Activated CD4-positive, alpha-beta T cell treated with anti-CD3 and anti-CD28 coated beads, Interleukin-2, amount 50 U/mL, for 48 hours (primary cell): ENCODE measurements around the gene MBLAC1.
"Not testable (repeated sequence)": the region's sequence is repeated elsewhere in the genome, so short reads cannot be mapped to it uniquely, and the experiment has no call there.

Experiments used
- DNase-seq, 2 experiments: peaks; one replicate each; pipeline ENCODE4 v3.0.0-alpha.2; 2020

Gene MBLAC1

DNA sequence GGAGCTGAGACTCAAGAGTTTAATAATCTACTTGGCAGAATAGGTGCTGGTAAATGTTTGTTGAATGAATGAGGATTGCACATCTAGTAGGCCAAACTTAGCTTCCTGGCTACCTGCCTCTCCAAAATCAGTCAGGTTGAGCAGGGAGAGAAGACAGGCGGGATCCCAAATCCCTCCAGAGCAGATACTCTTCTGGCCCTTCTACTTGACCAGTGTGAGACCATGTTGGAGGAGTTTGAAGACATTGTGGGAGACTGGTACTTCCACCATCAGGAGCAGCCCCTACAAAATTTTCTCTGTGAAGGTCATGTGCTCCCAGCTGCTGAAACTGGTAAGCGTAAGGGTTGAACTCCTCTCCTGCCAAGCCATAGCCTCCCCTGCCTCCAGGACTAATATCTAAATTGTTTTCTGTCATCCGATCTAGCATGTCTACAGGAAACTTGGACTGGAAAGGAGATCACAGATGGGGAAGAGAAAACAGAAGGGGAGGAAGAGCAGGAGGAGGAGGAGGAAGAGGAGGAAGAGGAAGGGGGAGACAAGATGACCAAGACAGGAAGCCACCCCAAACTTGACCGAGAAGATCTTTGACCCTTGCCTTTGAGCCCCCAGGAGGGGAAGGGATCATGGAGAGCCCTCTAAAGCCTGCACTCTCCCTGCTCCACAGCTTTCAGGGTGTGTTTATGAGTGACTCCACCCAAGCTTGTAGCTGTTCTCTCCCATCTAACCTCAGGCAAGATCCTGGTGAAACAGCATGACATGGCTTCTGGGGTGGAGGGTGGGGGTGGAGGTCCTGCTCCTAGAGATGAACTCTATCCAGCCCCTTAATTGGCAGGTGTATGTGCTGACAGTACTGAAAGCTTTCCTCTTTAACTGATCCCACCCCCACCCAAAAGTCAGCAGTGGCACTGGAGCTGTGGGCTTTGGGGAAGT, 2.2 kb upstream of the MBLAC1 start:
- no peak for DNase-seq

DNA sequence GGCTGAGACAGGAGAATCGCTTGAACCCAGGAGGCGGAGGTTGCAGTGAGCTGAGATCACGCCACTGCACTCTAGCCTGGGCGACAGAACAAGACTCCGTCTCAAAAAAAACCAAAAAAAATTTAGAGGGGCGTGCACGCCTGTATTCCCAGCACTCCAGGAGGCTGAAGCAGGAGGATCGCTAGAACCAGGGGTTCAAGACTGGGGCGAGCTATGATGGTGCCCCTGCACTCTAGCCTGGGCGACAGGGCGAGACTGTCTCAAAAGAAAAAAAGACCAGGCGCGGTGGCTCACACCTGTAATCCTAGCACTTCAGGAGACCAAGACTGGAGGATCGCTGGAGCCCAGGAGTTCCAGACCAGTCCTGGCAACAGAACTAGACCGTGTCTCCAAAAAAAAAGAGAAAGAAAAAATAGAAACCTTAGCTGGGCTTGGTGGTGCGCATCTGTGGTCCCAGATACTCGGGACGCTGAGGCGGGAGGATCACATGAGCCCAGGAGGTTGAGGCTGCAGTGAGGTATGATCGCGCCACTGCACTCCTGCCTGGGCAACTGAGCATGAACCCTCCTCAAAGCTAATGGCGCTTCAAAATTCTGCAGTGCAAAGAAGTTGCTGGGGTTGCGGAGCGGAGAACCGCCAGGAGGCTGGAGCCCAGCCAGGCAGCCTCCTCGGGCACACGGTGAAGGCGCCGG, 382 bp upstream of the MBLAC1 start:
- no peak for DNase-seq

DNA sequence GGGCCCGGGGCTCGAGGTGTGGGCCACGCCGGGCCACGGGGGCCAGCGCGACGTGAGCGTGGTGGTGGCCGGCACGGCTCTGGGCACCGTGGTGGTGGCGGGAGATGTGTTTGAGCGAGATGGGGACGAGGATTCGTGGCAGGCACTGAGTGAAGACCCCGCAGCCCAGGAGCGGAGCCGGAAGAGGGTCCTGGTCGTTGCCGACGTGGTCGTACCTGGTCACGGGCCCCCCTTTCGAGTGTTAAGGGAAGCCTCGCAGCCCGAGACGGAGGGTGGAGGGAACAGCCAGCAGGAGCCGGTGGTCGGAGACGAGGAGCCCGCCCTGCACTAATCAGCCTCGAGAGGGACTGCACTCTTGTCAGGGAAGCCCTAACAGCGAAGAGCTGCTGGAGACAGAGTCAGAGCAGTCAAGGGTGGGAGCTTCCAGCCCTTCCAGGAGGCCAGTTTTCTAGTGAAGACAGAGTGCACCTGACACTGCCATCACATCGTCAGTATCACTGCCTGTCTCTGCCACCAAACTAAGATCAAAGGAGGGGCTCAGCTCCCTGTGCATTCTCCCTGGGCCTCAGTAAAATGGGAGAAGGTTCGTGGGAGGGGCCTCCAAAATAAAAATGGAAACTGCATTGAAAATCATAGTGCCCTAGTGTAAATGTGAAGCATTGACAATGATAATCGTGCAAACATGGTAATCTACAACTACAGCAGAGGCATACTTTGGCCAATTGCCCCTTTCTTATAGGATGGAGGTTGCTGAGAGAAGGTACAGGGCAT, 1.3 kb downstream of the MBLAC1 start:
- DNase-seq = peak; percentile 34 to 36

DNA sequence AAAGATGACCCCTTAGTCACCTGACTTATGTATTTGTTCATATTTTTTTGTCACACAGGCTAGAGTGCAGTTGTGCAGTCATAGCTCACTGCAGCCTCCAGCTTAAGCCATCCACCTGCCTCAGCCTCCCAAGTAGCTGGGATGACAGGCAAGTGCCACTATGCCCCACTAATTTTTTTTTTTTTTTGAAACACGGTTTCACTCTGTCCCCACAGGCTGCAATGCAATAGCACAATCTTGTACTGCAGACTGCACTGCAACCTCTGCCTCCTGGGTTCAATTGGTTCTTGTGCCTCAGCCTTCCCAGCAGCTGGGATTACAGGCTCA, 1.8 kb downstream of the MBLAC1 start:
- no peak for DNase-seq

DNA sequence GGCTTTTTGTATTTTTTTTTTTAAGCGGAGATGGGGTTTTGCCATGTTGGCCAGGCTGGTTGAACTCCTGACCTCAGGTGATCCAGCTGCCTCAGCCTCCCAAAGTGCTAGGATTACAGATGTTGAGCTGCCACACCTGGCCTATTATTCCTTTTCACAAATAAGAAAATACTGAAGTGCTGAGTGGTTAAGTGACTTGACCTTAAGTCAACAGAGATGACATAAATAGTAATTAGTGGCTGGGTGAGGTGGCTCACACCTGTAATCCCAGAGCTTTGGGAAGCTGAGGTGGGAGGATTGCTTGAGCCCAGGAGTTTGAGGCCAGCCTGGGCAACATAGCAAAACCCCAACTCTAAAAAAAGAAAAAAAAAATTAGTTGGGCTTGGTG, 3.4 kb downstream of the MBLAC1 start:
- DNase-seq = not testable (repeated sequence)

DNA sequence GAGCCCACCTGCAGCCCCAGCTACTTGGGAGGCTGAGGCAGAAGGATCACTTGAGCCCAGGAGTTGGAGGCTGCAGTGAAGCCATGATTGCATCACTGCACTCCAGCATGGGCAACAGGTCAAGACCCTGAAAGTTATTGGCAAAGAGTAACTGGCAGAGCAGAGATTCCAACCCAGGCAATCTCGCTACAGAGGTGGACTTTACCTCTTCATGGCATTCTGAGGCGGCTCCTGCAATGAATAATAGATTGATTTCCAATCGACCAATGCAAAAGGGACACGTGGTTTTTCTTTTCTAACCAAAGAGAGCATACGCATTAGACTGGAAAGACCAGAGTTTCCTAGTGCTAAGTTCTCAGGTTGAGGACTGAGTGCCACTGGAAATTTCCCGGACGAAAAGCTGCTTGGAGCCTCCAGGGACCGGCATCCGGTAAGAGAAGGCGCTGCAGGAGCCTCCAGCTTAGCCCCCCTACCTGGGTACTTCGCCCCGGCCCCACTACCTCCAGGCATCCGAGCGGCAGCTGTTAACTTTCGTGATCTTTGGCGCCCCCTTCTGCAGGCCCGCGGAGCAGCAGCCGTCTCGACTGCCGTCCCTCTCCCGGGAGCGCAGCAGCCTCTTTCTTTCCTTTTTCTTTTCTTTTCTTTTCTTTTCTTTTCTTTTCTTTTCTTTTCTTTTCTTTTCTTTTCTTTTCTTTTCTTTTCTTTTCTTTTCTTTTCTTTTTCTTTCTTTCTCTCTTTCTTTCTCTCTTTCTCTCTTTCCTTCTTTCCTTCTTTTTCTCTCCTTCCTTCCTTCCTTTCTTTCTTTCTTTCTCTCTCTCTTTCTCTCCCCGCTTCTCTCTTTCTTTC, 4.1 kb downstream of the MBLAC1 start:
- peak; percentile 90 to 93 for DNase-seq

DNA sequence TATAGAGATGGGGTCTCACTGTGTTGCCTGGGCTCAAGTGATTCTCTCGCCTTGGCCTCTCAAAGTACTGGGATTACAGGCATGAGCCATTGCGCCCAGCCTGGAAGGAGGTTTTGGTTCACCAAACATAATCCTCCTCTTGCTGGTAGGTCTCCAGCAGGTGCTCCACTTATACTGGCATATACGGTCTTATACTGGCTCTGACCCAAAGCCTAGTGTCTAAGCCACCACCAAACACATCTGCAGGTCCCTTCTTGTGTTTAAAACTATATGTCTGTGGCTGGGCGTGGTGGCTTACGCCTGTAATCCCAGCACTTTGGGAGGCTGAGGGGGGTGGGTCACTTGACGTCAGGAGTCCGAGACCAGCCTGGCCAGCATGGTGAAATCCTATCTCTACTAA, 5.4 kb downstream of the MBLAC1 start:
- no peak for DNase-seq

DNA sequence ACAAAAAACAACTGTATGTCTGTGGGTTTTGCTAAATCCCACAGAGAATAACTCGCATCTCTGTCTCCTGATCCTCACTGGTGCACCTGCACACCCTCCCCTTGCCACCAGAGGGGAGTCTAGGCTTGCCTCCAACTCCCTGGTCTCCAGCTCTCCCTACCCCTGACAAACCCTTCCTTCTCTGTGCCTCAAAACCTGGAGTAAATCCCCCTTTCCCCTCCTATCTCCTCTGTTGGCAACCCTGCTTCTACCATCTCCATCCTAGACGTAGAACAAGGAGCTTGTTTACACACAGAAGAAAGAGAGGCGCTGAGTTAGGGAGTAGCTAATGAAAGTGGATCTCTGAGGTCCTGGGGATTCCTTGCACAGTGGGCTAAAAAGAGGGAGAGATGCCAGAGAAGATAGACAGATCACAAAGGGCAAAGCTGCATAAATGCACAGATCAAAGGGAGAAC, 6.0 kb downstream of the MBLAC1 start:
- peak; percentile 70 to 74 for DNase-seq

DNA sequence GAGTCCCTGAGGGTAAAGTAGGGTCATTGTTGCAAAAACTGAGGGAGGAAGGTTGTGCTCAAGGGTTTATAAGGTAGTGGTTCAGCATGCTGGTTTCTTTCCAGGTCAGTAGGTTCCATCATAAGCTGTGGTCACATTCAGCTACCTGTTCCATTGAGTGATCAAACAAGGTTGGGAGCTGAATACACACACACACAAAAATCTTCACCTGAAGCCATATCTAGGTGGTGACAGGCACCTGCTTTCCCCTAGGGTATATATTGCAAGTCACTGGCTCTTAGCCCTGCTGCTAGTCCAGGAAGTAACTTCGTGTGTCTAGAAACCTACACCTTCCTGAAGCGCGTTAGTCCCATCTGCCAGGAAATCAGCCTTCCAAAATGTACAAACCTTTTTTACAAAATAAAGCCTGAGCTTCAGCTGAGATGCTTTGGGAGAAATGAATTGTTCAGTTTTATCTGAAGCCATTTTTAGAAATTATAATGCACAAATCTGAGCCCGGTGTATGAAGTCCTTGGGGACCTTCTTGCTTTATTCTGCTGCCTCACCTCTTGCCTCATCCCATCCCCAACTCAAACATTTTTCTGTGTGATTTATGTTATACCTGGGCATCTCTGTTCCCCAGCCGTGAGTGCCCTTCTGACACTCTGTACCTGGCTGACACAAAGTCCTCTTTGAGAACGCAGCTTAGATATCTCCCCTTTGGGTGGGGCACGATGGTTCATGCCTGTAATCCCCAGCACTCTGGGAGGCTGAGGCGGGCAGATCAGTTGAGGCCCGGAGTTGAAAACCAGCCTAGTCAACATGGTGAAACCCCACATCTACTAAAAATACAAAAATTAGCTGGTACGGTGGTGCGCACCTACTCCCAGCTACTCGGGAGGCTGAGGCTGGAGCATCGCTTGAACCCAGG, 11.3 kb downstream of the MBLAC1 start:
- no peak for DNase-seq

DNA sequence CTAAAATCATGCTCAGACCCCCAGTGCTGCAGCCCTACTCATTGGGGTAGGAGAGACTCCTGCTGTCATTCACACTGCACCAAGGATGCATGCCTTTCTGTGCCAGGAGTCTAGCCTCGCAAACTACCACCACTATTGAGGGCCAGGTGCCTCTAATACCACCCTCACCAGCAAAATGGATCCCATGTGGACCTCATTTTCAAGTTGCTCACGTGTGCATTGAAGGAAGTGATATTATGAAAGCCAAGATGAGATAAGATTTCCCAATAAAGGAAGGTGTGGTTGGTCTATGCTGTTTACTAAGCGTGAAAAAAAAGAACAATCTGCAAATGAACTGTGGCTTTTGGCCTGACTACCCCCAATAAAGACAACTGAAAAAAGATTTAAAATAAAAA, 14.8 kb downstream of the MBLAC1 start:
- no peak for DNase-seq

DNA sequence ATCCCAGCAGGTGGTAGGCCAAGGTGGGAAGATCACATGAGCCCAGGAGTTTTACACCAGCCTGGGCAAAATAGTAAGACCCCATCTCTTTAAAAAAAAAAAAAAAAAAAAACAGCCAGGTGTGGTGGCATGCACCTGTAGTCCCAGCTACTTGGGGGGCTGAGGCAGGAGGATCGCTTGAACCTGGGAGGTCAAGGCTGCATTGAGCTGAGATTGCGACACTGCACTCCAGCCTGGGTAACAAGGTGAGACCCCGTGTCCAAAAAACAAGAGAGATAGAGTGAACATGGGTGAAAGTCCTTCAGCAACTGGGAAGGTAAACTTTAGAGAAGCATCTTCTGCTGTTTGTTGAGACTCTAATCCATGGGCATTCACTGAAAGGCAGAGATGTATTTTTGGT, 15.7 kb downstream of the MBLAC1 start:
- no peak for DNase-seq

DNA sequence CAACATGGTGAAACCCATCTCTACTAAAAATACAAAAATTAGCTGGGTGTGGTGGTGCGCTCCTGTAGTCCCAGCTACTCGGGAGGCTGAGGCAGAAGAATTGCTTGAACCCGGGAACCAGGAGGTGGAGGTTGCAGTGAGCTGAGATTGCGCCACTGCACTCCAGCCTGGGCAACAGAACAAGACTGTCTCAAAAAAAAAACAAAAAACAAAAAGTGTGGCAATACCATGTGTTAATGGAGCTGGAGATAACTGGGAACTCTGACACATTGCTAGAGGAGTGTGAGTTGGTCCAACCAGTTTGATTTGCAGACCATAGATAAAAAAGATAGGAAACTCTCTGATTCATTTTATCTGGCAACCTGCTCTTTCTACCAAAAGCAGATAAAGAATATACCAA, 19.6 kb downstream of the MBLAC1 start:
- DNase-seq = not testable (repeated sequence)

DNA sequence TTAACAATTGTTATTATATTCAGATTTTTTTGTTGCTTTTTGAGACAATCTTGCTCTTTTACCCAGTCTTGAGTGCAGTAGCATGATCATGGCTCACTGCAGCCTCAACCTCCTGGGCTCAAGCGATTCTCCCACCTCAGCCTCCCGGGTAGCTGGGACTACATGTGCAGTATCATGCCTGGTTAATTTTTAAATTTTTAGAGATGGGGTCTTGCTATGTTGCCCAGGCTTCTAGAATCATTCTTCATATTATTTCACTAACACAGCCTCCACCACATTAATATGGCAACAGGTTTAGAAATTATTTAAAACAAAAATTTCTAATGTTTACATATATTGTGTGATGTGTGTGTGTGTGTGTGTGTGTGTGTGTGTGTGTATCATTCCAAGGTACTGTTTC, 20.5 kb downstream of the MBLAC1 start:
- DNase-seq = no peak

DNA sequence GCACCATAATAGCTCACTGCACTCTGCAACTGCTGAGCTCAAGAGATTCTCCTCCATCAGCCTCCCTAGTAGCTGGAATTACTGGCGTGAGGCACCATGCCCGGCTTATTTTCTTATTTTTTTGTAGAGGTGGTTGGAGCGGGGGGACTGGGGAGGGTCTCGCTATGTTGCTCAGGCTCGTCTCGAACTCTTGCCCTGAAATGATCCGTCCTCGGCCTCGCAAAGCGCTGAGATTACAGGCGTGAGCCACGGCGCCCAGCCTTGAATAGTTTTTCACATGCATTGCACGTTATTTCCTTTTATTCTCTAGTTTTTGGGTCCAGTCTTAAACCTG, 21.4 kb downstream of the MBLAC1 start:
- no peak for DNase-seq

DNA sequence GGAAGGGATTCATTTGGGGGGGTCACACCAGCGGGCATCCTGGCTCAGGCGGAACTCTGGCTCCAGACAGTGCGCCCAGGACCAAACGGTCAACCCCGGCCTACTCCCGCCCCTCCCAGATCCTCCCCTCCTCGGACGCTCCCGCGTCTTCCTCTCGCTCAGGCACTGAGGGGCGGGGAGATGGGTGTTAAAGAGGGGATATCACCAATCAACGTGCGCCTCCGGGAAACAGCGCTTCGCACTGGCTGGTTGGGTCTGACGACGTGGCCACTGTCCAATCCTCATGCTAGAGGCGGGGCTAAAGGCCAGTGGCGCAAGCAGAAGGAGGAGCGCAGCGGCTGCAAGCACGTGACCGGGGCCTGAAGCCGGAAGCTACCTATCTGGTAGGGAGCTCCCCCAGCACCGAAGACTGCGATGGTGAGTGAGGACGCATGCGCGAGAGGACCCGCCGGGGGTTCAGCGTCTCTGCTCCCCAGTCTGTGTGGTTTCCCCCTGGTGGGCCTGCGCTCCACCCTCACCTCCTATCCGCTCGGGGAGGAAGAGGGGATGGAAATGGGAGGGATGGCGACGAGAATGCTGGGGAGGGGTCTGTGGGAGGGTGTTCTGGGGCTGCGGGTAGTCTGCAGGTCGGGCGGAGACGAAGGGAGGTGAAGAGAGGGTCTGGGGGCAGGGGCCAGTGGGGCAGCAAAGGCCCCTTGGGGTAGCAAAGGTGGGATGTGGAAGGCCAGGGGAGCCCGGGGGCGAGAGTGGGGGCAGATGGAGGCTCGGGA, 22.0 kb downstream of the MBLAC1 start, which contains the start of gene LAMTOR4:
LAMTOR4 (plus strand) TSS at position 360 of the 770 bp plus-strand sequence; CDS start at position 415, 55 bp downstream.
- peak; percentile 98 to 99 for DNase-seq

DNA sequence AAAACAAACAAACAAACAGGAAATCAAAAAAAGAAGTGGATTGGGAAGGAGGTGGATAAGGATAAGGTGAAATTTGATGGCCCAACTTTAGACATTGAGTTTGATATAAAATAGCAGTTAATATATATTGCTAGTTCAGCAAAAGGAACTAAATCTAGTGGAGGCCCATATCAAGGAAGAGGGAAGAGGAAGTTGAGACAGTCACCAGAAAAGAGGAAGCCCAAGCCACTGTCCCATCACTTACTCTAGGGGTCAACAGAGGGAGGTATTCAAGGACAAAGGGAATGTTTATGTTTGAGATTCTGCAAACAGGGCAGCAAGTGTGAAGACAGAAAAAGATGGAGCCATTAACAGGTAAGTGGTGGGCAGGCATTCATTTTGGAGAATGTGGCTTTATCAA, 25.6 kb downstream of the MBLAC1 start:
- no peak for DNase-seq

DNA sequence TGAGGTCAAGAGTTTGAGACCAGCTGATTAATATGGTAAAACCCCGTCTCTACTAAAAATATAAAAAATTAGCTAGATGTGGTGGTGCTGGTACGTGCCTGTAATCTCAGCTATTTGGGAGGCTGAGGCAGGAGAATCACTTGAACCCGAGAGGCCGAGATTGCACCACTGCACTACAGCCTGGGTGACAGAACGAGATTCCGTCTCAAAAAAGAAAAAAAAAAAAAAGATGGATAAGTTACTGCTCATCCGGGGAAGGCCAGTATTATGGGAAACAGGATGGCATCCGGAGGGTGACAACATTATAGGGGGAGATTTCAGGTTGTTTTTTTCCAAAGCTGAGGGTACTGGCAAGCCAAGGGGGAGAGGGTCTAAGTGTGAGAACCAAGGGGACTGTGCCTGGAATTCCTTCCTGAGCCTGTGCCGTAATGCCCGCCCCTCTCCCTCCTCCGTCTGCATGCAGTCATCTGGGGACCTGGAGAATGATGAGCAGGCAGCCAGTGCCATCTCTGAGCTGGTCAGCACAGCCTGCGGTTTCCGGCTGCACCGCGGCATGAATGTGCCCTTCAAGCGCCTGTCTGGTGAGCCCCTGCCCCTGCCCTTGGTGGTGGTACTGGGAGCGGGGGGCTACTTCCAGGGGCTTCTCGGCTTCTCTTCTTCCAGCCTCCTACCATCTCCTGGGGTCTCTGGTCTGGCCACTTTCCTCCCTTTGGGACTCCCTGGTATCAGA, 26.3 kb downstream of the MBLAC1 start:
- DNase-seq = no peak

DNA sequence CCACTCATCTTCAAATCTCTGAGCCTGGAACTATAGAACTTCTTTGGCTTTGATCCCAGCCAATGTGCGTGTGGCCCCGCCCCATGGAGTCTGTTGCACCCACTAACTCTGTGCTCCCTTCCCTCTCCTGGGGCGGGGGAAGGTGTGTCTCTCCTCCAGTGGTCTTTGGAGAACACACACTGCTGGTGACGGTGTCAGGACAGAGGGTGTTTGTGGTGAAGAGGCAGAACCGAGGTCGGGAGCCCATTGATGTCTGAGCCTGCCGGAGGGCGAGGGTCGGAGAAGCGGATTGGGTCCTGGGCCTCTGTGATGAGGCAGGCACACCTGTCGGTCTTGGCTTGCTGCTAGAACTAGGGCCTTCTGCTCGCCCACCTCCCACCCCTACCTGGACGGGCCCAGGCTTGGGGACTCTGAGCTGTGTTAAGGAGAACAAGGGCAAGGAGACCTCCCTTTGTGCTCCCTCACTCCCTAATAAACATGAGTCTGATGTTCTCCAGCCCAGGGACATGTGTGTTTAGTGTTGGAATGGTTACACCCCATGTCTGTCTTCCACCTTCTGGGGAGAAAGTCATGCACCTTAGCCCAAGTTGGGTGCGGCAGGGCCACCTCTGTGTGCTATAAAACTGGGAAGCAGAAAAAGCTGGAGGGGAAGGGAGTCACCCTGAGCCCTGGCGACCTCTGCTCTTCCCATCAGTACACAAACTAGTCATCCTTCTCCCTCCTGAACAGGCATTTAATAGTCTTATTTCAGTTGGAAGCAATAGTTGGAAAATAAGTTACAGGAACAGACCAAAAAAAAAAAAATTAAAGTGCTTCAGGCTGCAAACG, 27.2 kb downstream of the MBLAC1 start:
- no peak for DNase-seq
